ENCODE data around the gene GRIN2A. TPM values are rescaled to one million over a fixed set of nuclear protein-coding genes. Genes with fewer than 3 reads are reported as not detected.
A peak's percentile ranks its signal among the peaks of the same experiment; 100 is the strongest.

The GRIN2A gene
- total RNA-seq, 1 experiment from 2014 or later, result 0.14 TPM

GRCh38 chr16:9772526-9773225 lies 409.6 kb downstream of the GRIN2A start:
- DNase-seq (ENCODE audit: low spot score), result no peak

GRCh38 chr16:9766891-9767290 lies 415.3 kb downstream of the GRIN2A start:
- no peak for DNase-seq (ENCODE audit: low spot score)

- DNase-seq (ENCODE audit: low spot score), result no peak
Observed at GRCh38 chr16:9763505-9763904, 418.7 kb downstream of the GRIN2A start.

GRCh38 chr16:9761870-9762269 lies 420.4 kb downstream of the GRIN2A start:
- no peak for DNase-seq (ENCODE audit: low spot score)

- no peak for DNase-seq (ENCODE audit: low spot score)
Observed at GRCh38 chr16:9757687-9758086, 424.5 kb downstream of the GRIN2A start.

- DNase-seq (ENCODE audit: low spot score), result no peak
Observed at GRCh38 chr16:9756434-9756833, 425.8 kb downstream of the GRIN2A start.

GRCh38 chr16:9755081-9755480 lies 427.1 kb downstream of the GRIN2A start:
- no peak for DNase-seq (ENCODE audit: low spot score)

- no peak for DNase-seq (ENCODE audit: low spot score)
Observed at GRCh38 chr16:9741776-9742175, 440.5 kb downstream of the GRIN2A start.

- no peak for DNase-seq (ENCODE audit: low spot score)
Observed at GRCh38 chr16:9739301-9739700, 442.9 kb downstream of the GRIN2A start.

GRCh38 chr16:9738690-9739089 lies 443.5 kb downstream of the GRIN2A start:
- no peak for DNase-seq (ENCODE audit: low spot score)

GRCh38 chr16:9736547-9736946 lies 445.7 kb downstream of the GRIN2A start:
- no peak for DNase-seq (ENCODE audit: low spot score)

- no peak for DNase-seq (ENCODE audit: low spot score)
Observed at GRCh38 chr16:9723136-9723535, 459.1 kb downstream of the GRIN2A start.

- DNase-seq (ENCODE audit: low spot score), result no peak
Observed at GRCh38 chr16:9713907-9714306, 468.3 kb downstream of the GRIN2A start.

- DNase-seq (ENCODE audit: low spot score), result no peak
Observed at GRCh38 chr16:9713156-9713555, 469.1 kb downstream of the GRIN2A start.

GRCh38 chr16:9708972-9709620 lies 473.1 kb downstream of the GRIN2A start:
- no peak for DNase-seq (ENCODE audit: low spot score)

- peak; percentile 13 for DNase-seq (ENCODE audit: low spot score)
Observed at GRCh38 chr16:9706217-9706836, 475.9 kb downstream of the GRIN2A start.

GRCh38 chr16:9703731-9704130 lies 478.5 kb downstream of the GRIN2A start:
- no peak for DNase-seq (ENCODE audit: low spot score)

Other genes starting within 250 kb of the GRIN2A start
- gene ATF7IP2, start 203.6 kb upstream of the GRIN2A start, total RNA-seq (2014; rRNA removed; shearing (Covaris generic)), result not detected in 2 replicates